ENCODE results near the gene TMEM18.

Gene TMEM18

GRCh38 chr2:633371-633770, 43.8 kb downstream of the TMEM18 start:
- no peak for DNase-seq (ENCODE audit: low read depth)

GRCh38 chr2:632471-632870, 44.7 kb downstream of the TMEM18 start:
- DNase-seq (ENCODE audit: low read depth): no peak

GRCh38 chr2:631741-632140, 45.5 kb downstream of the TMEM18 start:
- DNase-seq (ENCODE audit: low read depth): no peak

- DNase-seq (ENCODE audit: low read depth): no peak
These were observed 46.5 kb downstream of the TMEM18 start for GRCh38 chr2:630451-631320.

GRCh38 chr2:629961-630360, 47.2 kb downstream of the TMEM18 start:
- DNase-seq (ENCODE audit: low read depth): no peak

GRCh38 chr2:628651-629050, 48.6 kb downstream of the TMEM18 start:
- no peak for DNase-seq (ENCODE audit: low read depth)

- no peak for DNase-seq (ENCODE audit: low read depth)
These were observed 49.2 kb downstream of the TMEM18 start for GRCh38 chr2:627926-628560.

- no peak for DNase-seq (ENCODE audit: low read depth)
These were observed 49.9 kb downstream of the TMEM18 start for GRCh38 chr2:627340-627709.

- DNase-seq (ENCODE audit: low read depth): no peak
These were observed 50.5 kb downstream of the TMEM18 start for GRCh38 chr2:626491-627339.

GRCh38 chr2:625415-626333, 51.5 kb downstream of the TMEM18 start:
- DNase-seq (ENCODE audit: low read depth): no peak

- DNase-seq (ENCODE audit: low read depth): no peak
These were observed 52.5 kb downstream of the TMEM18 start for GRCh38 chr2:624551-625347.

- no peak for DNase-seq (ENCODE audit: low read depth)
These were observed 53.1 kb downstream of the TMEM18 start for GRCh38 chr2:624096-624495.

- DNase-seq (ENCODE audit: low read depth): no peak
These were observed 53.9 kb downstream of the TMEM18 start for GRCh38 chr2:623130-623922.

- no peak for DNase-seq (ENCODE audit: low read depth)
These were observed 54.8 kb downstream of the TMEM18 start for GRCh38 chr2:622357-622756.

- no peak for DNase-seq (ENCODE audit: low read depth)
These were observed 55.7 kb downstream of the TMEM18 start for GRCh38 chr2:621303-622099.

GRCh38 chr2:620471-621302, 56.5 kb downstream of the TMEM18 start:
- no peak for DNase-seq (ENCODE audit: low read depth)

GRCh38 chr2:620004-620403, 57.2 kb downstream of the TMEM18 start:
- DNase-seq (ENCODE audit: low read depth): no peak

GRCh38 chr2:618422-618990, 58.7 kb downstream of the TMEM18 start:
- no peak for DNase-seq (ENCODE audit: low read depth)
